MM.1S (cell line): ENCODE measurements around the gene MICU1.

Experiments used
- DNase-seq: peaks from one replicate; pipeline ENCODE4 v3.0.0-alpha.2; 2015
- H2AFZ ChIP-seq: fragments of 300-600 bp; sonication (generic); 2 replicates; pipeline ENCODE4 v1.6.0; 2016; ENCODE audit warnings: antibody characterized with exemption, low read length
- H3F3A ChIP-seq: fragments of 300-600 bp; sonication (generic); 2 replicates; pipeline ENCODE4 v1.6.1; 2016; ENCODE audit warnings: mild to moderate bottlenecking, antibody characterized with exemption, low read length, moderate library complexity, mixed read lengths; ENCODE audit not compliant: insufficient read depth
- H3K27ac ChIP-seq: fragments of 300-600 bp; sonication (generic); 2 replicates; pipeline ENCODE4 v1.5.1; 2016; ENCODE audit warnings: mild to moderate bottlenecking, low read length
- H3K27me3 ChIP-seq: fragments of 300-600 bp; sonication (generic); replicated peaks from 2 replicates; pipeline ENCODE4 v1.6.0; 2016; ENCODE audit warnings: low read length; ENCODE audit not compliant: insufficient read depth
- H3K36me3 ChIP-seq: fragments of 300-600 bp; sonication (generic); replicated peaks from 2 replicates; pipeline ENCODE4 v1.6.1; 2016; ENCODE audit warnings: mild to moderate bottlenecking, low read length, mixed read lengths; ENCODE audit not compliant: insufficient read depth
- H3K4me1 ChIP-seq: fragments of 300-600 bp; sonication (generic); 2 replicates; pipeline ENCODE4 v1.6.1; 2016; ENCODE audit warnings: low read length, mixed read lengths
- H3K4me2 ChIP-seq: fragments of 300-600 bp; sonication (generic); 2 replicates; pipeline ENCODE4 v1.6.0; 2016; ENCODE audit warnings: low read depth, low read length
- H3K4me3 ChIP-seq: fragments of 300-600 bp; sonication (generic); 2 replicates; pipeline ENCODE4 v1.5.1; 2016; ENCODE audit warnings: low read length, mixed read lengths
- H3K79me2 ChIP-seq: fragments of 300-600 bp; sonication (generic); 2 replicates; pipeline ENCODE4 v1.6.1; 2016; ENCODE audit warnings: mixed run types, low read length, mixed read lengths
- H3K9ac ChIP-seq: fragments of 300-600 bp; sonication (generic); 2 replicates; pipeline ENCODE4 v1.6.1; 2016; ENCODE audit warnings: low read length, mixed read lengths
- H3K9me2 ChIP-seq: fragments of 300-600 bp; sonication (generic); replicated peaks from 2 replicates; pipeline ENCODE4 v1.6.1; 2016; ENCODE audit warnings: mild to moderate bottlenecking, low read length, mixed read lengths; ENCODE audit not compliant: insufficient read depth
- H3K9me3 ChIP-seq: fragments of 300-600 bp; sonication (generic); replicated peaks from 2 replicates; pipeline ENCODE4 v1.6.1; 2016; ENCODE audit warnings: mild to moderate bottlenecking, low read length, mixed read lengths; ENCODE audit not compliant: insufficient read depth
- H4K20me1 ChIP-seq: fragments of 300-600 bp; sonication (generic); 2 replicates; pipeline ENCODE4 v1.6.1; 2016; ENCODE audit warnings: mild to moderate bottlenecking, low read length, moderate library complexity, mixed read lengths; ENCODE audit not compliant: insufficient read depth
- EZH2 ChIP-seq: fragments of 300-600 bp; sonication (generic); optimal IDR thresholded peaks from 2 replicates; pipeline ENCODE3; 2017; ENCODE audit warnings: low read depth, mild to moderate bottlenecking, antibody characterized with exemption, low read length, mixed read lengths
- EZH2phosphoT487 ChIP-seq: fragments of 300-600 bp; sonication (generic); IDR thresholded peaks from 2 replicates; pipeline ENCODE4 v1.6.1; 2018; ENCODE audit warnings: antibody characterized with exemption, low read length
- TF ChIP-seq, protein P1 (sequence below): fragments of 300-600 bp; sonication (generic); IDR thresholded peaks from 2 replicates; pipeline ENCODE4 v1.5.1; 2016; ENCODE audit warnings: antibody characterized with exemption, low read length, mixed read lengths

MICU1 gene

DNA sequence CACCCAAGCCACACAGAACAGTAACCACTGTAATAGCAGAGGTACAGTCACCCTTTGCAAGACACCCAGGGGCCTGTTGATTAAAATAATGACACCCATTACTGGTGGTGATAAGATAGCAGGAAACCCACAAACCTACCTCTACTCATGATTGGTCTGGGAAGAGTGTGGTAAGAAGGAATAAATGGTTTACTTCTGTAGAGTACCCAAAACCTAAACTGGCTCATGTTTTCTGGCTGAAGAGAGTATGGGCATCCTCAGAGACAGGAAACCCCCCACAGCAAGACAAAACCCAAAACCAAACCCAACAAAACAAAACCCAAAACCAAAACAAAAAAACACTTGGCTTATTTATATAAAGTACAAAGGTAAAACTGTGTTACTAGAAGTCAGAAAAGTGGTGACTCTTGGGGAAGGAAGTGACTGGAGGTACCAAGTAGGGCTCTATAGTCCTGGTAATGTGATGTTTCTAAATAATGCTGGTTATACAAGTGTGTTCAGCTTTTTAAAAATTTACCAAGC, 255.6 kb downstream of the MICU1 start:
- H3K9me3 ChIP-seq = no peaks in the 10 kb centered on the region
- no peaks in the 10 kb centered on the region for H4K20me1 ChIP-seq
- no peaks in the 10 kb centered on the region for H3K27me3 ChIP-seq
- no peak overlapping the region for H2AFZ ChIP-seq
- no peak overlapping the region for H3K4me3 ChIP-seq
- TF ChIP-seq EZH2phosphoT487 (no peak), EZH2 (no peak)
- TF ChIP-seq, protein P1, sequence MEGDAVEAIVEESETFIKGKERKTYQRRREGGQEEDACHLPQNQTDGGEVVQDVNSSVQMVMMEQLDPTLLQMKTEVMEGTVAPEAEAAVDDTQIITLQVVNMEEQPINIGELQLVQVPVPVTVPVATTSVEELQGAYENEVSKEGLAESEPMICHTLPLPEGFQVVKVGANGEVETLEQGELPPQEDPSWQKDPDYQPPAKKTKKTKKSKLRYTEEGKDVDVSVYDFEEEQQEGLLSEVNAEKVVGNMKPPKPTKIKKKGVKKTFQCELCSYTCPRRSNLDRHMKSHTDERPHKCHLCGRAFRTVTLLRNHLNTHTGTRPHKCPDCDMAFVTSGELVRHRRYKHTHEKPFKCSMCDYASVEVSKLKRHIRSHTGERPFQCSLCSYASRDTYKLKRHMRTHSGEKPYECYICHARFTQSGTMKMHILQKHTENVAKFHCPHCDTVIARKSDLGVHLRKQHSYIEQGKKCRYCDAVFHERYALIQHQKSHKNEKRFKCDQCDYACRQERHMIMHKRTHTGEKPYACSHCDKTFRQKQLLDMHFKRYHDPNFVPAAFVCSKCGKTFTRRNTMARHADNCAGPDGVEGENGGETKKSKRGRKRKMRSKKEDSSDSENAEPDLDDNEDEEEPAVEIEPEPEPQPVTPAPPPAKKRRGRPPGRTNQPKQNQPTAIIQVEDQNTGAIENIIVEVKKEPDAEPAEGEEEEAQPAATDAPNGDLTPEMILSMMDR = no peak
- H3F3A ChIP-seq = no peaks in the 10 kb centered on the region
- H3K4me2 ChIP-seq = no peak overlapping the region
- no peak overlapping the region for H3K27ac ChIP-seq
- H3K9me2 ChIP-seq = no peaks in the 10 kb centered on the region
- no peaks in the 10 kb centered on the region for H3K4me1 ChIP-seq
- H3K36me3 ChIP-seq = no peaks in the 10 kb centered on the region
- no peak overlapping the region for H3K9ac ChIP-seq
- no peak for DNase-seq
- no peaks in the 10 kb centered on the region for H3K79me2 ChIP-seq

DNA sequence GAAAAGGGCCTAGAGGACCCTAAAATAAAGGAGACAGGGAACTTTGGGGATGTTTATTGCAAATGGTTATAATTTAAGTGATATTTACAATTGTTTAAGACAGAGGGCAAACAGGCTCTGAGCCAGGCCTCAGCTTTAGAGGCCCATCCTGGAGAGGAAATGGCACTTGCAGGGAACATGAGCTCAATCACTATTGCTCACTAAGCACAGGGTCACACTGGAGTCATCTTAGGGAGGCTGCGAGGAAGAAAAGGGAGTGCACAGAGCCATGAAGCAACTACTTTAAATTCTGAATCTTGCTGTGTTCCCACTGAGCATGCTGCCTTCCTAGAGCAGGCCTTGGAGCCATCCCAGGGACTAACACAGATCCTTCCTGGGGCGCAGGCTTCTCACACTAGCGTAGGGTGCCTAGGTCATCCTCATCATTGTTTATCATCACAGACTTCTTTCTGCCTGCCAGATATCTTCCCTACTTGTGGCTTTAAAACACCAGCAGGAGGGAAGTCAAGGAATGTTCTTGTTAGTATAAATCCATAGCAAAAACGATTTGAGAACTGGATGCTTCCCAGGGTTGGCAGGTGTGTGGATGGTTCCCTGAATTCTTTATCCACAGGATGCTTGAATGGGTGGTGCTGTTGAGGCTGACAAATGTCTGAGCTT, 258.4 kb downstream of the MICU1 start:
- H3K27ac ChIP-seq = no peak overlapping the region
- TF ChIP-seq EZH2 (no peak), EZH2phosphoT487 (no peak)
- TF ChIP-seq, protein P1 = no peak
- no peaks in the 10 kb centered on the region for H3K9me3 ChIP-seq
- H3K27me3 ChIP-seq = no peaks in the 10 kb centered on the region
- H3K9ac ChIP-seq = no peak overlapping the region
- H2AFZ ChIP-seq = no peak overlapping the region
- no peaks in the 10 kb centered on the region for H3K9me2 ChIP-seq
- no peak for DNase-seq
- H3K4me1 ChIP-seq = 0 out of 2 replicates have a peak, but pooled peaks cover 6% of the 10 kb centered on the region
- no peaks in the 10 kb centered on the region for H3K36me3 ChIP-seq
- no peaks in the 10 kb centered on the region for H3K79me2 ChIP-seq
- H3K4me2 ChIP-seq = no peak overlapping the region
- no peak overlapping the region for H3K4me3 ChIP-seq
- H4K20me1 ChIP-seq = no peaks in the 10 kb centered on the region
- H3F3A ChIP-seq = no peaks in the 10 kb centered on the region

DNA sequence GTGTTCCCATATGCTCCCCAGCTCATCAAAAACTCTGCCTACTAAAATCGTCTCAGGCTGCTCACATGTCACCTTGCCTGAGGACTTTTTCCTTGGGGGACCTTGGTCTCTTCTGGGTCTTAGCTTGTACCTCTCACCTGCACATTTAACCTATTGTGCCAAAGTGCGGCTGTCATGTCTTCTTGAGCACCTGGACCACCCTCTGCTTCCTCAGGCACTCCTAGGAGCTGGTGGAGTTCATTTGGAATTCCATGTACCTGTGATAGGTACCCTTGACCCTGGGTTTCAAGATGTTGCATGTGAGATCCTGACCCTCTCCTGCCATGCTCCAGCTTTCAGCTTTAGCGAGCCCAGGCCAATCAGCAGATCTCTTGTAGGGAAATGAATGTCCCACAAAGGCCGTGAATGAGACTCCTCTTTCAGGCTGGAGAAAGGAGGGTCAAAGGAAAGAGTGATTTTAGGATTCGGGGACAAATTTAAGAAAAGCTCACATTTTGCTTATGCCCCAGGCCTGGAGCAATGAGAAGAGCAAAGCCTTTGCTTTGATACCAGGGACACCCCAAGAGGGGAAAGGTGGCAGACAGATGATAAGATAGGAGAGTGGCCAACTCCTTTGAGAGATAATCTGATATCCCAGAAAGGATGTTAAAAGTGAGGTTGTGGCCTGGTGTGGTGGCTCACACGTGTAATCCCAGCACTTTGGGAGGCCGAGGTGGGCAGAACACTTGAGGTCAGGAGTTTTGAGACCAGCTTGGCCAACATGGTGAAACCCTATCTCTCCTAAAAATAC, 260.6 kb downstream of the MICU1 start:
- H3K79me2 ChIP-seq = no peaks in the 10 kb centered on the region
- H3K36me3 ChIP-seq = no peaks in the 10 kb centered on the region
- no peak overlapping the region for H3K27ac ChIP-seq
- no peak overlapping the region for H3K9ac ChIP-seq
- H3K4me1 ChIP-seq = 0 out of 2 replicates have a peak, but pooled peaks cover 6% of the 10 kb centered on the region
- H3K9me2 ChIP-seq = no peaks in the 10 kb centered on the region
- no peaks in the 10 kb centered on the region for H3K27me3 ChIP-seq
- peak overlapping the region; percentile 34; the same call in 1 of the 2 replicates for H2AFZ ChIP-seq
- no peak overlapping the region for H3K4me2 ChIP-seq
- DNase-seq = no peak
- TF ChIP-seq EZH2phosphoT487 = no peak
- no peak for TF ChIP-seq EZH2
- TF ChIP-seq, protein P1 = no peak
- H3F3A ChIP-seq = no peaks in the 10 kb centered on the region
- no peaks in the 10 kb centered on the region for H3K9me3 ChIP-seq
- no peak overlapping the region for H3K4me3 ChIP-seq
- no peaks in the 10 kb centered on the region for H4K20me1 ChIP-seq
